Measurements from ENCODE around the gene NCDN.
"Not testable (repeated sequence)": the region's sequence is repeated elsewhere in the genome, so short reads cannot be mapped to it uniquely, and the experiment has no call there.

Gene NCDN

GRCh38 chr1:35572296-35572695 is 14.7 kb downstream of the NCDN start:
- no peak for DNase-seq

GRCh38 chr1:35573198-35574124 is 15.9 kb downstream of the NCDN start, which contains the start of gene TFAP2E:
TFAP2E (plus strand) TSS chr1:35573314; CDS start chr1:35573578, 264 bp downstream.
- no peak for DNase-seq

- DNase-seq: no peak
Measured at GRCh38 chr1:35574125-35574654, 16.6 kb downstream of the NCDN start.

- no peak for DNase-seq
Measured at GRCh38 chr1:35574655-35575415, 17.2 kb downstream of the NCDN start.

GRCh38 chr1:35575416-35575958 is 17.9 kb downstream of the NCDN start:
- no peak for DNase-seq

- DNase-seq: no peak
Measured at GRCh38 chr1:35576061-35576765, 18.6 kb downstream of the NCDN start.

- not testable (repeated sequence) for DNase-seq
Measured at GRCh38 chr1:35576766-35577070, 19.1 kb downstream of the NCDN start.

GRCh38 chr1:35577071-35577998 is 19.7 kb downstream of the NCDN start:
- peak; percentile 61 for DNase-seq

GRCh38 chr1:35580949-35581388 is 23.4 kb downstream of the NCDN start:
- no peak for DNase-seq

- DNase-seq: not testable (repeated sequence)
Measured at GRCh38 chr1:35581621-35582020, 24.0 kb downstream of the NCDN start.

- DNase-seq: no peak
Measured at GRCh38 chr1:35585281-35585680, 27.7 kb downstream of the NCDN start.

- DNase-seq: not testable (repeated sequence)
Measured at GRCh38 chr1:35585805-35586204, 28.2 kb downstream of the NCDN start.

GRCh38 chr1:35586808-35587207 is 29.2 kb downstream of the NCDN start:
- DNase-seq: no peak

- DNase-seq: no peak
Measured at GRCh38 chr1:35587736-35588135, 30.1 kb downstream of the NCDN start.

- no peak for DNase-seq
Measured at GRCh38 chr1:35588197-35588910, 30.8 kb downstream of the NCDN start.

GRCh38 chr1:35589516-35590427 is 32.2 kb downstream of the NCDN start:
- DNase-seq: no peak

GRCh38 chr1:35590476-35591040 is 33.0 kb downstream of the NCDN start:
- DNase-seq: no peak

GRCh38 chr1:35591211-35591610 is 33.6 kb downstream of the NCDN start:
- DNase-seq: no peak
